ENCODE data around the gene PCMT1.
"Not testable (repeated sequence)": the region's sequence is repeated elsewhere in the genome, so short reads cannot be mapped to it uniquely, and the experiment has no call there.

DNA sequence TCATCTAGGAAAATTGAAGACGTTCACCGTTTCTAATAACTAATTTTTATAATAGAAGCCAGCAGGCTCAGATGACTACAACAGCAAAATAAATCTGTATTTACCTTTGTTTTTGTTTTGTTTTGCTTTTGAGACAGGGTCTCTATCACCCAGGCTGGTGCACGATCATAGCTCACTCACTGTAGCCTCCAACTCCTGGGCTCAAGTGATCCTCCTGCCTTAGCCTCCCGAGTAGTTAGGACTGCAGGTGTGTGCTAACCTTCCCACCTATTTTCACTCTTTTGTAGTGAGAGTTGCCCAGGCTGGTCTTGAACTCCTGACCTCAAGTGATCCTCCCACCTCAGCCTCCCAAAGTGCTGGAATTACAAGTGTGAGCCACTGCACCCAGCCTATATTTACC lies 104.5 kb downstream of the PCMT1 start:
- TF ChIP-seq, protein P1, sequence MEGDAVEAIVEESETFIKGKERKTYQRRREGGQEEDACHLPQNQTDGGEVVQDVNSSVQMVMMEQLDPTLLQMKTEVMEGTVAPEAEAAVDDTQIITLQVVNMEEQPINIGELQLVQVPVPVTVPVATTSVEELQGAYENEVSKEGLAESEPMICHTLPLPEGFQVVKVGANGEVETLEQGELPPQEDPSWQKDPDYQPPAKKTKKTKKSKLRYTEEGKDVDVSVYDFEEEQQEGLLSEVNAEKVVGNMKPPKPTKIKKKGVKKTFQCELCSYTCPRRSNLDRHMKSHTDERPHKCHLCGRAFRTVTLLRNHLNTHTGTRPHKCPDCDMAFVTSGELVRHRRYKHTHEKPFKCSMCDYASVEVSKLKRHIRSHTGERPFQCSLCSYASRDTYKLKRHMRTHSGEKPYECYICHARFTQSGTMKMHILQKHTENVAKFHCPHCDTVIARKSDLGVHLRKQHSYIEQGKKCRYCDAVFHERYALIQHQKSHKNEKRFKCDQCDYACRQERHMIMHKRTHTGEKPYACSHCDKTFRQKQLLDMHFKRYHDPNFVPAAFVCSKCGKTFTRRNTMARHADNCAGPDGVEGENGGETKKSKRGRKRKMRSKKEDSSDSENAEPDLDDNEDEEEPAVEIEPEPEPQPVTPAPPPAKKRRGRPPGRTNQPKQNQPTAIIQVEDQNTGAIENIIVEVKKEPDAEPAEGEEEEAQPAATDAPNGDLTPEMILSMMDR (optimal IDR thresholded peaks at IDR 0.05 in 1 of 3, IDR thresholded peaks at IDR 0.05 in 1 of 3, conservative IDR thresholded peaks at IDR 0.05 in 1 of 3; ENCODE audit: extremely low read depth in 1 of 3, insufficient read depth in 2 of 3, low read length in 3 of 3), result not testable (repeated sequence)
- TF ChIP-seq EZH2 (IDR thresholded peaks at IDR 0.05; ENCODE audit: low read length), result not testable (repeated sequence)
